Activated naive CD8-positive, alpha-beta T cell (primary cell): ENCODE measurements around the gene KRT4.

Source experiments
- H3K27ac Mint-ChIP-seq: one replicate; pipeline ENCODE4 v1.8.0; 2021; ENCODE audit warnings: mixed read lengths
- H3K27me3 Mint-ChIP-seq: one replicate; pipeline ENCODE4 v1.8.0; 2021; ENCODE audit warnings: mixed read lengths
- H3K36me3 Mint-ChIP-seq: one replicate; pipeline ENCODE4 v1.8.0; 2021; ENCODE audit warnings: mixed read lengths
- H3K4me1 Mint-ChIP-seq: one replicate; pipeline ENCODE4 v1.8.0; 2021; ENCODE audit warnings: low read depth, mixed read lengths
- H3K4me3 Mint-ChIP-seq: one replicate; pipeline ENCODE4 v1.8.0; 2021; ENCODE audit warnings: mild to moderate bottlenecking, mixed read lengths
- H3K9me3 Mint-ChIP-seq: one replicate; pipeline ENCODE4 v1.8.0; 2021; ENCODE audit warnings: low read depth, mixed read lengths

The KRT4 gene

DNA sequence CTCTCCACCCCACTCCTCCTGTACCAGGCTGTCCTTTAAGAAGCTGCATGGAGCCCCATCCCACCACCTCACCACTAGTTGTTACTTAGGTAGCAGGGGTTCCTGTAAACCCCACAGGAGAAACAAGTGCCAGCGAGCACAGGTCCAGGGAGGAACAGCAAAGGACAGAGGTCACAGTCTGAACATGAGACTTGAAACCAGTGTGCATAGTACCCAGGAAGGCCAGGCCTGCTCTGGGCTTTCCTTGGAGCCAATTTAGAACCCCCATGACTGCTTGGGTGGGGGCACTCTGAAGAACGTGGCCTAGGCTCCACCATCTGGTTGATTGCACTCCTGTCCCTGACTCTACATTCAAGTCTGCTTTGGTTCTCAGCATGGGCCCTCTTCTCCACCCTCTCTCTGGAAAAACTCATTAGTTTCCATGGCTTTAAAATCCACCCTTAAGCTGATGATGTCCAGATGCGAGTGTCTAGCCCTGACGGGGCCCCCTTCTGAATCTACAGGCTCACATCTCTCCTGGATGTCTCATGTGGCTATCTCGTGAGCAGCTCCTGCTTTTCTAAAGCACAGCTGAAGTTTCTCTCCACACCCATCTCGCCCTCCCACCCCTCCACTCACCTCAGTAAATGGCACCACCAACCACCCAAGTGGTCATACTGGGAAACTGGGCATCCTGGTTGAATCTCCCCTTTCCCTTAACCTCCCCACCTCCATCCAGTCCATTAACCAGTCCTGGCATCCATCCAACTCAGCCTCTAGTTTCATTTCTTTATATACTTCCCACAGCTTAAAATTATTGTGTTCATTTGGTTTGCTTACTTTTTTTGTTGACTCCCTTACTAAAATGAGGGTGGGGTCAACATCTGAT lies 26.4 kb downstream of the KRT4 start:
- no peaks in the 10 kb centered on the region for H3K36me3 Mint-ChIP-seq
- H3K9me3 Mint-ChIP-seq: no peaks in the 10 kb centered on the region
- peaks cover 14% of the 10 kb centered on the region for H3K27me3 Mint-ChIP-seq
- no peak overlapping the region for H3K4me3 Mint-ChIP-seq
- H3K4me1 Mint-ChIP-seq: peaks cover 21% of the 10 kb centered on the region
- H3K27ac Mint-ChIP-seq: no peak overlapping the region

DNA sequence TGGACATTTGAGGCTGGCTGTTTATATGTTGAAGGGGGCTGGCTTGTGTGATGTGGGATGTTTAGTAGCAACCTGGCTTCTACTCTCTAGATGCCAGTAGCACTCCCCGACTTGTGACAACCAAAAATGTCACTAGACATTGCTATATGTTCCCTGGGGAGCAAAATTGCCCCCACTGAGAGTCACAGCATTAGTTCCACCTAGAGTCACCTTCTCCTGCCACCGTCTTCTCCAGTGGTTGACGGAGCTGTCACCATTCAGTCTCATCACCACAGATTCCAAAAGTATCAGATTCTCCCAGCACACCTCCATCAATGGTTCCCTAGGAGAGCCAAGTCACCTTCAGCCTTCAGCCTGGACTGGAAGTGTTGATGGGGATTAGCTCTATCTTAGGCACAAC lies 29.0 kb downstream of the KRT4 start:
- Mint-ChIP-seq H3K9me3 (no peaks in the 10 kb centered on the region), H3K27ac (no peak overlapping the region), H3K4me1 (peaks cover 11% of the 10 kb centered on the region), H3K36me3 (no peaks in the 10 kb centered on the region), H3K27me3 (peaks cover 12% of the 10 kb centered on the region), H3K4me3 (no peak overlapping the region)

DNA sequence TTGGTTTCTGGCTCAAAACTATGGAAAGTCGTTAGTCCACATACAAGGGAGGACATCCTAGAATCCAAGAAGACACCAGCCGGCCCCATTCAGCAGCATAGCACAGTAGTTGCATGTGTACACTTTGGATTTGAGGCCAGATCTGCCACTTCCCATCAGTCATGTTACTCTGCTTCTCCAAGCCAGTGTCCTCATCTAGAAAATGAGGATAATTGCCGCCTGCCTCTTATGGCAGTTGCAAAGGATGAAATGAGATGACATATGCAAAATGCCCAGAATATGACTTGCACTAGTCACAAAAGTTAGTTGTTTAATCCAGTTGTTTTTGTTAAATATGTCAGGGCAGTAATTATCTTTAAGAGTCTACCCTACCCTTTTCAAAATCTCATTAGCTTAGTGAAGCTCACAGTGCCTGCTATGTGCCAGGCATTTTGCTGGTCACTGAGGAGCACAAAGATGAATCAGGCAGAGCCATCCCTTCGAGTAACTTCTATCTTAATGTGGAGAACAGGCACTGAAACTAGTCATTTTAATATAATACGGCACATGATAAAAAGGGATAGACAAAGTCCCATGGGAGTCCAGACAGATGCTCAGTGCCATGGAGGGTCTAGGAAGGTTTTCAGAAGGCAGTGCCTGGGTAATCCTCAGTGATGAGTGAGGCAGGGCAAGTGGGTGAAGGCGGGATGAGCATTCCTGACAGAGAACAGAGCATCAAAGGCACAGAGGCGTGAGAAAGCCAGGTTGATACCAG lies 30.2 kb downstream of the KRT4 start:
- Mint-ChIP-seq H3K9me3 (no peaks in the 10 kb centered on the region), H3K27ac (no peak overlapping the region), H3K27me3 (peaks cover 3% of the 10 kb centered on the region), H3K4me1 (no peaks in the 10 kb centered on the region), H3K4me3 (no peak overlapping the region), H3K36me3 (no peaks in the 10 kb centered on the region)

DNA sequence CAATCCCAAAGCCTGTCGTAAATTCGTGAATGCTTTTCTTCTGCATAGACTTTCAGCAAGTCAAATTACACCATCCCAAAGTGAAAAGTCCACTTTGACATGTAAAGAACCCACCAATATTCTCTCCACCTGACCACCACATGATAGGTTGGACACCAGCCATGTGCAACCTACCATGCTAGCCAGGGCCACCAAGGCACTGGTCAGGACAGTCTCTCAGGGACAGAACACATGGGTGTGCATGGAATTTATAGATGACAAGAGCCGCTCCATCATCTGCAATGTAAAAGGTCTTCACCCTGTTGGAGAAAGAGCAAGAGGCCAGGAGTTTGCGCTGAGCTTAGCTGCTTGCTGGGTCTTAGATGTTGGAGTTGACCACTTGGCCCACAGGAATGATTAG lies 31.4 kb downstream of the KRT4 start:
- no peaks in the 10 kb centered on the region for H3K36me3 Mint-ChIP-seq
- no peaks in the 10 kb centered on the region for H3K4me1 Mint-ChIP-seq
- H3K27me3 Mint-ChIP-seq: no peaks in the 10 kb centered on the region
- no peak overlapping the region for H3K27ac Mint-ChIP-seq
- H3K4me3 Mint-ChIP-seq: no peak overlapping the region
- no peaks in the 10 kb centered on the region for H3K9me3 Mint-ChIP-seq

- no peaks in the 10 kb centered on the region for H3K4me1 Mint-ChIP-seq
- H3K27ac Mint-ChIP-seq: no peak overlapping the region
- no peaks in the 10 kb centered on the region for H3K9me3 Mint-ChIP-seq
- no peaks in the 10 kb centered on the region for H3K36me3 Mint-ChIP-seq
- H3K27me3 Mint-ChIP-seq: no peaks in the 10 kb centered on the region
- H3K4me3 Mint-ChIP-seq: no peak overlapping the region
These were observed 32.4 kb downstream of the KRT4 start for GRCh38 chr12:52781399-52782082.

DNA sequence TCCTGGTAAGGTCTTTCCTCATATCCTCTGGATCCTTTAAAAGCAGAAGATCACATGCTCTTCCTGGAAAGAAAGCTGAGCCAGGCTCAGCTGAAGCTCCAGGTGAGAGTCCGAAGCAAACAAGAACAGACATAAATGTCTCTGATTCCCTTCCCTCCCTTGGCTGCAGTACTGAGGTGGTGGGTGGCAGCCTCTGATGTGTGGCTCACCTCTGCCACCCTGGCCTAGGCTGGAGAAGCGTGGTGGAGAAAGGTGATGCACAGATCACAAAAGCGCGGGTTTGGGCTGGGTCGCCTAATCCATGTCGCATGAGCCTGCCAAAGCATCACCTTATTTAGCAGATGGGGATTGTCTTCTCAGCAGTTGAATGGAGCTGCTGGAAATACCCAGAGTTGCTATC lies 34.0 kb downstream of the KRT4 start:
- Mint-ChIP-seq H3K27me3 (no peaks in the 10 kb centered on the region), H3K36me3 (no peaks in the 10 kb centered on the region), H3K9me3 (no peaks in the 10 kb centered on the region), H3K4me3 (no peak overlapping the region), H3K27ac (no peak overlapping the region), H3K4me1 (no peaks in the 10 kb centered on the region)

DNA sequence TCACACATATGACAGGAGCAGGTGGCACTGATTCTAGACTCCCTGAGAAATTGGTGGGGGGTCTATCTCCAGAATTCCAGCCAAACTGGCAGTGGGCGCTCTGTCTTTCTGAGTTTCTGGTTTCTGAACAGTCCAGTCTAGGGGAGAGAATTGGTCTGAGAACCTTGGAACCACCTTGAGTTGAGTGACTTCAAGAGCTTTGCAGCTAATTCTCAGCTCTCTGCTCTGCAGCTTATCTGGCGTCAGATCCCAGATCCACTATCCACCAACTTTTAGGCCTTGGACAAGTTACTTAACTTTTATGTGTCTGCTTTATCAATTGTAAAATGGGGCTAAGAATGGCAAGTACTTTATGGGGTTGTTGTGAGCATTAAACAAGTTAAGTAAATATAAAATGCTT lies 35.1 kb downstream of the KRT4 start:
- Mint-ChIP-seq H3K27me3 (no peaks in the 10 kb centered on the region), H3K4me1 (no peaks in the 10 kb centered on the region), H3K9me3 (no peaks in the 10 kb centered on the region), H3K36me3 (no peaks in the 10 kb centered on the region), H3K4me3 (no peak overlapping the region), H3K27ac (no peak overlapping the region)

- no peaks in the 10 kb centered on the region for H3K4me1 Mint-ChIP-seq
- no peak overlapping the region for H3K4me3 Mint-ChIP-seq
- H3K27me3 Mint-ChIP-seq: no peaks in the 10 kb centered on the region
- no peak overlapping the region for H3K27ac Mint-ChIP-seq
- H3K9me3 Mint-ChIP-seq: no peaks in the 10 kb centered on the region
- H3K36me3 Mint-ChIP-seq: no peaks in the 10 kb centered on the region
These were observed 36.4 kb downstream of the KRT4 start for GRCh38 chr12:52777566-52777965.

DNA sequence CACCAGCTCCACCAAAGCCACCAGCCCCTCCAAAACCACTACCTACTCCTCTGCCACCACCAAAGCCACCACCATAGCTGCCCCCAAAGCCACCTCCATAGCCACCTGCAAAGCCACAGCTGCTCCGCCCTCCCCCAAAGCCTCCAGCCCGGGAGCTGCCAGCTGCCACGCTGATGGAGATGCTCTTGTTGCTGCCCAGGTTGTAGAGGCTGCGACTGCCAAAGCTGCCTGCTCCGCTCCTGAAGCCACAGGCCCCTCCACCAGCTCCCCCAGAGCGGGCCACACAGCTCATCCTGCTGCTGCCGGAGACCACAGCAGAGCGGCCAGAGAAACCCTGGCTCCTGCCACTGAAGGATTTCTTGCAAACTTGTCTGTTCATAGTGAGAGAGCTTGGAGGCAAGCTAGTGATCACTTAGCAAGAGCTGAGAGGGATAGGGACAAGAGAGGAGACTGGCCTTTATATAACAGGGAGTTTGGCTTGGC lies 37.0 kb downstream of the KRT4 start, which contains the start of gene KRT76:
KRT76 (minus strand) TSS at position 433 of the 483 bp plus-strand sequence; CDS start at position 379, 54 bp downstream.
- H3K4me1 Mint-ChIP-seq: no peaks in the 10 kb centered on the region
- no peak within 1 kb of the TSS for H3K27ac Mint-ChIP-seq
- no peaks in the 10 kb centered on the region for H3K9me3 Mint-ChIP-seq
- H3K4me3 Mint-ChIP-seq: no peak within 1 kb of the TSS
- no peaks in the 10 kb centered on the region for H3K36me3 Mint-ChIP-seq
- H3K27me3 Mint-ChIP-seq: no peaks in the 10 kb centered on the region

GRCh38 chr12:52776435-52776834 lies 37.5 kb downstream of the KRT4 start:
- H3K36me3 Mint-ChIP-seq: no peaks in the 10 kb centered on the region
- no peak overlapping the region for H3K27ac Mint-ChIP-seq
- H3K9me3 Mint-ChIP-seq: no peaks in the 10 kb centered on the region
- H3K4me3 Mint-ChIP-seq: no peak overlapping the region
- no peaks in the 10 kb centered on the region for H3K27me3 Mint-ChIP-seq
- H3K4me1 Mint-ChIP-seq: no peaks in the 10 kb centered on the region

DNA sequence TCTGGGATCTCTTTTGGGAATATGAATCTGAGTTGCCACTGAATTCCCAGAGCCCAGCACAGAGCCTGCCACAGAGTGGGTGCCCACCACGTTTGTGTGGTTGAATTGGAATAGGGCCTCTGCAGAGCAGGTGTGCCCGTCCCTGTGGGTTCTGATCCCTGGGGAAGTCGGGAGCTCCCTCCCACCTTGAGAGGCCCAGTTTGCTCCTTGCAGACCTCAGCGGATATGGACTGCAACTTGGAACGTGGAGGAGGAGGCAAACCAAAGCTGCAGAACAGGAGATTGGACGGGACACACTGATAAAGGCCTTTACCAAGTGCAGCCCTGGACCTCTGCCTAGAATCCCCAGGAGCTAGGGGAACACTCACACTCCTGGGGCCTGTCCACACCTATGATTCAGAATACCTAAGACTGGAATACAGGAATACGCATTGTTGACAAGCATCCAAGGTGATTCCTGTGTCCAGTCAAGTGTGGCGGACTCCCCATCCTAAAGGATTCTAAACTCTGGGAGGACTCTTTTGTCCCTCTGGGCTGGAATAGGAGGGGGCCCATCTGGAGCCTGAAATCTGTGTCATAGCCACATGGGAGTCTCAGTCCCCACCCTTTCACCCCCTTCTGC lies 39.2 kb downstream of the KRT4 start:
- Mint-ChIP-seq H3K27me3 (no peaks in the 10 kb centered on the region), H3K9me3 (no peaks in the 10 kb centered on the region), H3K4me1 (no peaks in the 10 kb centered on the region), H3K36me3 (no peaks in the 10 kb centered on the region), H3K4me3 (no peak overlapping the region), H3K27ac (no peak overlapping the region)

- Mint-ChIP-seq H3K9me3 (no peaks in the 10 kb centered on the region), H3K36me3 (no peaks in the 10 kb centered on the region), H3K4me1 (no peaks in the 10 kb centered on the region), H3K27me3 (no peaks in the 10 kb centered on the region), H3K27ac (no peak overlapping the region), H3K4me3 (no peak overlapping the region)
These were observed 41.1 kb downstream of the KRT4 start for GRCh38 chr12:52772772-52773171.

DNA sequence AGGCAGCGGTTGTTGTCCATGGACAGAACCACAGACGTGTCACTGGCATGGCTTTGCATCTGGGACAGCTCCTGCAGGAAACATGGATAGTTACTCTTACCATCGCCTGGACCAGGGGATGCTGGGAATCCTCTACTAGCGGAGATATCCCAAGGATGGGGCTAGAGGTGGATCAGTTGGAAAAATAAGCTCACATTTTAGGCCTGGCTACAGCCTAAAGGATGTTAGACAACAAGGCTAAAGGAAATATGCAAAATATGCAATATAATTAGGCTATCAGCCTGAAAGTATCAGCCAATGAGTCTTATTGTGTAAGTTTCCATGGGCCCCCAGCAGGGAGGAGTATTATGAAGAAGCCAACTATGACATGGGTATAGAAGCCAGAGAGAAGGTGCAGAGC lies 41.7 kb downstream of the KRT4 start:
- H3K27ac Mint-ChIP-seq: no peak overlapping the region

DNA sequence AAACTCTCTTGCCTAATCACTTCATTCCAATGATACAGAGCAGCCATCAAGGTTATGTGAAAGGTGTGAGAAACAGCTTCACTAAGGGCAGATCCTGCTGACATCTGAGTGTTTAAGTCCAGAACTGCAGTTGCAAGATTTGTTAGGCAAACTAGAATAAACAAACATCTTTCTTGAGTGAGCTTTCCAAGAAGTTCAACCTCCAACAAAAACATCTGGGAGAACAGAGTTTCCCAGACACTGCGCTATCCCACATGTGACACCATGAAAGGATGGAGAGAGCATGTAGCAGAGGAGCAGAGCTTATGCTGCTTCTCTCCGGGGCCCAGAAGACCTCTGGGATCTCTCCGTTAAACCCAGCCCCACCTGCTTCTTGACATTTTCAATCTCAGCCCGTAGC lies 42.4 kb downstream of the KRT4 start:
- H3K27ac Mint-ChIP-seq: no peak overlapping the region
- H3K4me1 Mint-ChIP-seq: no peaks in the 10 kb centered on the region
- no peak overlapping the region for H3K4me3 Mint-ChIP-seq
- H3K9me3 Mint-ChIP-seq: no peaks in the 10 kb centered on the region
- H3K27me3 Mint-ChIP-seq: no peaks in the 10 kb centered on the region
- H3K36me3 Mint-ChIP-seq: no peaks in the 10 kb centered on the region

More for the DNA sequence above, 41.7 kb downstream of the KRT4 start:
- H3K36me3 Mint-ChIP-seq: no peaks in the 10 kb centered on the region
- no peak overlapping the region for H3K4me3 Mint-ChIP-seq
- H3K27me3 Mint-ChIP-seq: no peaks in the 10 kb centered on the region
- H3K9me3 Mint-ChIP-seq: no peaks in the 10 kb centered on the region
- no peaks in the 10 kb centered on the region for H3K4me1 Mint-ChIP-seq
